ENCODE data around the gene GRHL1.

GRHL1 gene

GRCh38 chr2:10035633-10036032, 84.1 kb downstream of the GRHL1 start:
- Histone ChIP-seq H3K4me3 (ENCODE audit: low read depth in 1 of 5, low read length in 5 of 5) (peak overlapping the region in 4 of 5 donors; percentile 4 to 36 (median 22)), H3K27me3 (ENCODE audit: control insufficient read depth in 5 of 5, insufficient read depth in 4 of 5, low read length in 5 of 5) (no peaks in the 10 kb centered on the region), H3K36me3 (ENCODE audit: control insufficient read depth in 5 of 5, insufficient read depth in 5 of 5, low read length in 5 of 5) (no peaks in the 10 kb centered on the region), H3K9me3 (ENCODE audit: control insufficient read depth in 5 of 5, low read length in 5 of 5) (no peaks in the 10 kb centered on the region), H3K4me1 (ENCODE audit: control insufficient read depth in 5 of 5, insufficient read depth in 5 of 5, low read length in 5 of 5) (peaks cover 15 to 61% (median 54%) of the 10 kb centered on the region in 5 donors), H3K9ac (ENCODE audit: low read length in 5 of 5) (peak overlapping the region in 4 of 5 donors; percentile 14 to 82 (median 44)), H3K27ac (ENCODE audit: low read depth, low read length) (peak overlapping the region; percentile 90)

- H3K27me3 ChIP-seq (ENCODE audit: control insufficient read depth in 5 of 5, insufficient read depth in 4 of 5, low read length in 5 of 5): no peaks in the 10 kb centered on the region
- H3K27ac ChIP-seq (ENCODE audit: low read depth, low read length): peak overlapping the region; percentile 90
- no peaks in the 10 kb centered on the region for H3K36me3 ChIP-seq (ENCODE audit: control insufficient read depth in 5 of 5, insufficient read depth in 5 of 5, low read length in 5 of 5)
- H3K9me3 ChIP-seq (ENCODE audit: control insufficient read depth in 5 of 5, low read length in 5 of 5): no peaks in the 10 kb centered on the region
- peak overlapping the region in 4 of 5 donors; percentile 13 to 65 (median 44) for H3K9ac ChIP-seq (ENCODE audit: low read length in 5 of 5)
- H3K4me1 ChIP-seq (ENCODE audit: control insufficient read depth in 5 of 5, insufficient read depth in 5 of 5, low read length in 5 of 5): peaks cover 17 to 68% (median 59%) of the 10 kb centered on the region in 5 donors
- peak overlapping the region in 2 of 5 donors; percentile 16 to 28 for H3K4me3 ChIP-seq (ENCODE audit: low read depth in 1 of 5, low read length in 5 of 5)
Observed at GRCh38 chr2:10036095-10036884, 84.8 kb downstream of the GRHL1 start.

- Histone ChIP-seq H3K4me1 (ENCODE audit: control insufficient read depth in 5 of 5, insufficient read depth in 5 of 5, low read length in 5 of 5) (peaks cover 17 to 84% (median 71%) of the 10 kb centered on the region in 5 donors), H3K4me3 (ENCODE audit: low read depth in 1 of 5, low read length in 5 of 5) (no peak overlapping the region), H3K27me3 (ENCODE audit: control insufficient read depth in 5 of 5, insufficient read depth in 4 of 5, low read length in 5 of 5) (no peaks in the 10 kb centered on the region), H3K27ac (ENCODE audit: low read depth, low read length) (peak overlapping the region; percentile 45), H3K36me3 (ENCODE audit: control insufficient read depth in 5 of 5, insufficient read depth in 5 of 5, low read length in 5 of 5) (no peaks in the 10 kb centered on the region), H3K9ac (ENCODE audit: low read length in 5 of 5) (peak overlapping the region in 1 of 5 donors; percentile 0), H3K9me3 (ENCODE audit: control insufficient read depth in 5 of 5, low read length in 5 of 5) (no peaks in the 10 kb centered on the region)
Observed at GRCh38 chr2:10038123-10038522, 86.6 kb downstream of the GRHL1 start.

- Histone ChIP-seq H3K36me3 (ENCODE audit: control insufficient read depth in 5 of 5, insufficient read depth in 5 of 5, low read length in 5 of 5) (no peaks in the 10 kb centered on the region), H3K9ac (ENCODE audit: low read length in 5 of 5) (peak overlapping the region in 1 of 5 donors; percentile 0), H3K9me3 (ENCODE audit: control insufficient read depth in 5 of 5, low read length in 5 of 5) (no peaks in the 10 kb centered on the region), H3K27me3 (ENCODE audit: control insufficient read depth in 5 of 5, insufficient read depth in 4 of 5, low read length in 5 of 5) (no peaks in the 10 kb centered on the region), H3K4me1 (ENCODE audit: control insufficient read depth in 5 of 5, insufficient read depth in 5 of 5, low read length in 5 of 5) (peaks cover 17 to 81% (median 71%) of the 10 kb centered on the region in 5 donors), H3K4me3 (ENCODE audit: low read depth in 1 of 5, low read length in 5 of 5) (no peak overlapping the region), H3K27ac (ENCODE audit: low read depth, low read length) (peak overlapping the region; percentile 45)
Observed at GRCh38 chr2:10038716-10039115, 87.2 kb downstream of the GRHL1 start.

GRCh38 chr2:10039658-10040410, 88.3 kb downstream of the GRHL1 start:
- Histone ChIP-seq H3K9me3 (ENCODE audit: control insufficient read depth in 5 of 5, low read length in 5 of 5) (no peaks in the 10 kb centered on the region), H3K4me1 (ENCODE audit: control insufficient read depth in 5 of 5, insufficient read depth in 5 of 5, low read length in 5 of 5) (peaks cover 17 to 81% (median 71%) of the 10 kb centered on the region in 5 donors), H3K36me3 (ENCODE audit: control insufficient read depth in 5 of 5, insufficient read depth in 5 of 5, low read length in 5 of 5) (no peaks in the 10 kb centered on the region), H3K27ac (ENCODE audit: low read depth, low read length) (peak overlapping the region; percentile 87), H3K9ac (ENCODE audit: low read length in 5 of 5) (no peak overlapping the region), H3K27me3 (ENCODE audit: control insufficient read depth in 5 of 5, insufficient read depth in 4 of 5, low read length in 5 of 5) (no peaks in the 10 kb centered on the region), H3K4me3 (ENCODE audit: low read depth in 1 of 5, low read length in 5 of 5) (no peak overlapping the region)

GRCh38 chr2:10041711-10042110, 90.2 kb downstream of the GRHL1 start:
- no peaks in the 10 kb centered on the region for H3K9me3 ChIP-seq (ENCODE audit: control insufficient read depth in 5 of 5, low read length in 5 of 5)
- H3K9ac ChIP-seq (ENCODE audit: low read length in 5 of 5): peak overlapping the region in 4 of 5 donors; percentile 23 to 79 (median 66)
- peaks cover 7 to 79% (median 70%) of the 10 kb centered on the region in 5 donors for H3K4me1 ChIP-seq (ENCODE audit: control insufficient read depth in 5 of 5, insufficient read depth in 5 of 5, low read length in 5 of 5)
- H3K4me3 ChIP-seq (ENCODE audit: low read depth in 1 of 5, low read length in 5 of 5): peak overlapping the region in 3 of 5 donors; percentile 39 to 68 (median 57)
- no peaks in the 10 kb centered on the region for H3K27me3 ChIP-seq (ENCODE audit: control insufficient read depth in 5 of 5, insufficient read depth in 4 of 5, low read length in 5 of 5)
- H3K36me3 ChIP-seq (ENCODE audit: control insufficient read depth in 5 of 5, insufficient read depth in 5 of 5, low read length in 5 of 5): peaks cover 0 to 12% (median 7%) of the 10 kb centered on the region in 5 donors
- H3K27ac ChIP-seq (ENCODE audit: low read depth, low read length): peak overlapping the region; percentile 87

- Histone ChIP-seq H3K4me1 (ENCODE audit: control insufficient read depth in 5 of 5, insufficient read depth in 5 of 5, low read length in 5 of 5) (peaks cover 4 to 79% (median 70%) of the 10 kb centered on the region in 5 donors), H3K27ac (ENCODE audit: low read depth, low read length) (peak overlapping the region; percentile 87), H3K9me3 (ENCODE audit: control insufficient read depth in 5 of 5, low read length in 5 of 5) (no peaks in the 10 kb centered on the region), H3K9ac (ENCODE audit: low read length in 5 of 5) (peak overlapping the region in 4 of 5 donors; percentile 68 to 79 (median 70)), H3K36me3 (ENCODE audit: control insufficient read depth in 5 of 5, insufficient read depth in 5 of 5, low read length in 5 of 5) (peaks cover 0 to 20% (median 15%) of the 10 kb centered on the region in 5 donors), H3K4me3 (ENCODE audit: low read depth in 1 of 5, low read length in 5 of 5) (peak overlapping the region; percentile 45 to 76 (median 67)), H3K27me3 (ENCODE audit: control insufficient read depth in 5 of 5, insufficient read depth in 4 of 5, low read length in 5 of 5) (no peaks in the 10 kb centered on the region)
Observed at GRCh38 chr2:10042301-10043161, 91.0 kb downstream of the GRHL1 start.

- Histone ChIP-seq H3K27me3 (ENCODE audit: control insufficient read depth in 5 of 5, insufficient read depth in 4 of 5, low read length in 5 of 5) (no peaks in the 10 kb centered on the region), H3K9ac (ENCODE audit: low read length in 5 of 5) (peak within 1 kb of the TSS; percentile 48 to 89 (median 78)), H3K36me3 (ENCODE audit: control insufficient read depth in 5 of 5, insufficient read depth in 5 of 5, low read length in 5 of 5) (peaks cover 0 to 28% (median 23%) of the 10 kb centered on the region in 5 donors), H3K4me3 (ENCODE audit: low read depth in 1 of 5, low read length in 5 of 5) (peak within 1 kb of the TSS; percentile 45 to 76 (median 70)), H3K27ac (ENCODE audit: low read depth, low read length) (peak within 1 kb of the TSS; percentile 89), H3K9me3 (ENCODE audit: control insufficient read depth in 5 of 5, low read length in 5 of 5) (no peaks in the 10 kb centered on the region), H3K4me1 (ENCODE audit: control insufficient read depth in 5 of 5, insufficient read depth in 5 of 5, low read length in 5 of 5) (peaks cover 4 to 79% (median 70%) of the 10 kb centered on the region in 5 donors)
Observed at GRCh38 chr2:10043256-10043905, 91.9 kb downstream of the GRHL1 start, which contains the start of gene KLF11. Gene KLF11 (plus strand): TSS chr2:10043550. CDS start chr2:10043717, 167 bp downstream.

All from subcutaneous abdominal adipose tissue (tissue), 5 donors.